Activated CD8-positive, alpha-beta memory T cell treated with anti-CD3 and anti-CD28 coated beads for 4 hours (primary cell): ENCODE results near the gene RPUSD4.

ENCODE experiments used
- DNase-seq, 2 donors: peaks; one replicate each; pipeline ENCODE4 v3.0.0-alpha.2; 2020; ENCODE audit warnings: low read depth in 2 of 2

RPUSD4 gene

GRCh38 chr11:126182787-126183445 is 28.5 kb downstream of the RPUSD4 start:
- no peak for DNase-seq

- DNase-seq = no peak
Observed at GRCh38 chr11:126181939-126182730, 29.3 kb downstream of the RPUSD4 start.

- DNase-seq = no peak
Observed at GRCh38 chr11:126176853-126177470, 34.5 kb downstream of the RPUSD4 start.

- DNase-seq = no peak
Observed at GRCh38 chr11:126175393-126175792, 36.1 kb downstream of the RPUSD4 start.

GRCh38 chr11:126174816-126175215 is 36.6 kb downstream of the RPUSD4 start:
- no peak for DNase-seq

GRCh38 chr11:126173257-126173656 is 38.2 kb downstream of the RPUSD4 start:
- DNase-seq = no peak

GRCh38 chr11:126172596-126173038 is 38.8 kb downstream of the RPUSD4 start:
- no peak for DNase-seq

GRCh38 chr11:126169291-126169690 is 42.2 kb downstream of the RPUSD4 start:
- DNase-seq = no peak

GRCh38 chr11:126167488-126167887 is 44.0 kb downstream of the RPUSD4 start:
- DNase-seq = no peak

- DNase-seq = no peak
Observed at GRCh38 chr11:126166413-126166812, 45.0 kb downstream of the RPUSD4 start.

- no peak for DNase-seq
Observed at GRCh38 chr11:126165757-126166156, 45.7 kb downstream of the RPUSD4 start.

GRCh38 chr11:126165311-126165720 is 46.1 kb downstream of the RPUSD4 start:
- DNase-seq = no peak

GRCh38 chr11:126164781-126165180 is 46.7 kb downstream of the RPUSD4 start:
- no peak for DNase-seq

GRCh38 chr11:126163779-126164178 is 47.7 kb downstream of the RPUSD4 start:
- DNase-seq = no peak

GRCh38 chr11:126163074-126163700 is 48.3 kb downstream of the RPUSD4 start:
- DNase-seq = no peak

GRCh38 chr11:126162306-126163030 is 49.0 kb downstream of the RPUSD4 start:
- no peak for DNase-seq

GRCh38 chr11:126161023-126161391 is 50.4 kb downstream of the RPUSD4 start:
- DNase-seq = no peak

GRCh38 chr11:126160345-126161022 is 51.0 kb downstream of the RPUSD4 start:
- DNase-seq = no peak

GRCh38 chr11:126159719-126160344 is 51.6 kb downstream of the RPUSD4 start:
- no peak for DNase-seq

- DNase-seq = no peak
Observed at GRCh38 chr11:126158054-126158791, 53.2 kb downstream of the RPUSD4 start.
